ENCODE data around the gene CNTN2. TPM values are rescaled to one million over a fixed set of nuclear protein-coding genes. Genes with fewer than 3 reads are reported as not detected.

Gene CNTN2
- total and polyA plus RNA-seq, 2 donors (not counting 1 experiment from before 2014, with no cell fraction given), result not detected

- H3K27me3 ChIP-seq (ENCODE audit: control insufficient read depth, insufficient read depth, low read length), result peaks cover 14% of the 10 kb centered on the region
- no peak overlapping the region for H2AFZ ChIP-seq (ENCODE audit: low read length)
- H3K4me1 ChIP-seq (ENCODE audit: control insufficient read depth, extremely low read depth, insufficient read depth, low read length), result no peaks in the 10 kb centered on the region
These were observed 6.5 kb downstream of the CNTN2 start for GRCh38 chr1:205049479-205049878.

DNA sequence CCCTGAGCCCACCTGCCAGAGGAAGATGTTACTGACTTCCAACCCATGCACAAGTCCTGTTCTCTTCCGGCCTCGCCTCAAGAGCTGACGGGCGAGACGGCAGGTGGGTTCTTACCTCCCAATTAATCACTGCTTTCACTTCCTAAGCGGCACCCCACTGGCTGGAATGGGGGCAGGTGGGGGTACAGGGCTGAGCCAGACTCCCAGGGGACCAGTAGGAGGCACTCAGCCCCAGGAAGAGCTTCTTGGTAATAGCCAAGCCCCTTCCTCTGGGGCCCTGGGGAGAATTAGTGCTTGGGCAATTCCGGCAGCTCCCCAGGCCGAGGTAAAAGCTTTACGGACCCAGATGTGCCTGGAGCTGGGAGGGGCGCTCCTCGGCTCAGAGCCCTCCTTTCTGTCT is 9.7 kb downstream of the CNTN2 start:
- no peaks in the 10 kb centered on the region for H3K36me3 ChIP-seq (ENCODE audit: control insufficient read depth, insufficient read depth, low read length)
- H3K4me3 ChIP-seq (replicated peaks in 1 of 4; ENCODE audit: control extremely low read depth in 1 of 4, insufficient read depth in 1 of 4, low read depth in 3 of 4, low read length in 4 of 4), result no peak overlapping the region
- no peak overlapping the region for H3K27ac ChIP-seq (ENCODE audit: insufficient read depth, low read length)
- no peaks in the 10 kb centered on the region for H4K20me1 ChIP-seq (ENCODE audit: control insufficient read depth, extremely low read depth, insufficient read depth, low read length)
- H3K79me2 ChIP-seq (ENCODE audit: control insufficient read depth, insufficient read depth, low read length), result no peaks in the 10 kb centered on the region
- TF ChIP-seq, protein P1, sequence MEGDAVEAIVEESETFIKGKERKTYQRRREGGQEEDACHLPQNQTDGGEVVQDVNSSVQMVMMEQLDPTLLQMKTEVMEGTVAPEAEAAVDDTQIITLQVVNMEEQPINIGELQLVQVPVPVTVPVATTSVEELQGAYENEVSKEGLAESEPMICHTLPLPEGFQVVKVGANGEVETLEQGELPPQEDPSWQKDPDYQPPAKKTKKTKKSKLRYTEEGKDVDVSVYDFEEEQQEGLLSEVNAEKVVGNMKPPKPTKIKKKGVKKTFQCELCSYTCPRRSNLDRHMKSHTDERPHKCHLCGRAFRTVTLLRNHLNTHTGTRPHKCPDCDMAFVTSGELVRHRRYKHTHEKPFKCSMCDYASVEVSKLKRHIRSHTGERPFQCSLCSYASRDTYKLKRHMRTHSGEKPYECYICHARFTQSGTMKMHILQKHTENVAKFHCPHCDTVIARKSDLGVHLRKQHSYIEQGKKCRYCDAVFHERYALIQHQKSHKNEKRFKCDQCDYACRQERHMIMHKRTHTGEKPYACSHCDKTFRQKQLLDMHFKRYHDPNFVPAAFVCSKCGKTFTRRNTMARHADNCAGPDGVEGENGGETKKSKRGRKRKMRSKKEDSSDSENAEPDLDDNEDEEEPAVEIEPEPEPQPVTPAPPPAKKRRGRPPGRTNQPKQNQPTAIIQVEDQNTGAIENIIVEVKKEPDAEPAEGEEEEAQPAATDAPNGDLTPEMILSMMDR (conservative IDR thresholded peaks at IDR 0.05 in 1 of 2, IDR thresholded peaks at IDR 0.05 in 1 of 2; ENCODE audit: low read depth in 1 of 2, low read length in 2 of 2), result no peak
- TF ChIP-seq EZH2 (IDR thresholded peaks at IDR 0.05; ENCODE audit: low read length, missing control alignments), result no peak
- H3K4me1 ChIP-seq (ENCODE audit: control insufficient read depth, extremely low read depth, insufficient read depth, low read length), result no peaks in the 10 kb centered on the region
- H3K27me3 ChIP-seq (ENCODE audit: control insufficient read depth, insufficient read depth, low read length), result peaks cover 14% of the 10 kb centered on the region
- H3K4me2 ChIP-seq (ENCODE audit: extremely low read depth, insufficient read depth, low read length), result no peak overlapping the region
- no peak overlapping the region for H2AFZ ChIP-seq (ENCODE audit: low read length)
- no peak for DNase-seq (ENCODE audit: low read depth in 2 of 2)
- no peak overlapping the region for H3K9ac ChIP-seq (ENCODE audit: insufficient read depth, low read length)
- H3K9me3 ChIP-seq (ENCODE audit: control insufficient read depth, insufficient read depth, low read depth, low read length), result no peaks in the 10 kb centered on the region

More at GRCh38 chr1:205049479-205049878, 6.5 kb downstream of the CNTN2 start:
- Histone ChIP-seq H3K9ac (ENCODE audit: insufficient read depth, low read length) (no peak overlapping the region), H4K20me1 (ENCODE audit: control insufficient read depth, extremely low read depth, insufficient read depth, low read length) (no peaks in the 10 kb centered on the region), H3K4me2 (ENCODE audit: extremely low read depth, insufficient read depth, low read length) (no peak overlapping the region), H3K79me2 (ENCODE audit: control insufficient read depth, insufficient read depth, low read length) (no peaks in the 10 kb centered on the region), H3K27ac (ENCODE audit: insufficient read depth, low read length) (no peak overlapping the region), H3K4me3 (replicated peaks in 1 of 4; ENCODE audit: control extremely low read depth in 1 of 4, insufficient read depth in 1 of 4, low read depth in 3 of 4, low read length in 4 of 4) (no peak overlapping the region), H3K36me3 (ENCODE audit: control insufficient read depth, insufficient read depth, low read length) (no peaks in the 10 kb centered on the region), H3K9me3 (ENCODE audit: control insufficient read depth, insufficient read depth, low read depth, low read length) (no peaks in the 10 kb centered on the region)
- TF ChIP-seq, protein P1 (conservative IDR thresholded peaks at IDR 0.05 in 1 of 2, IDR thresholded peaks at IDR 0.05 in 1 of 2; ENCODE audit: low read depth in 1 of 2, low read length in 2 of 2), result no peak
- TF ChIP-seq EZH2 (IDR thresholded peaks at IDR 0.05; ENCODE audit: low read length, missing control alignments), result no peak
- no peak for DNase-seq (ENCODE audit: low read depth in 2 of 2)

DNA sequence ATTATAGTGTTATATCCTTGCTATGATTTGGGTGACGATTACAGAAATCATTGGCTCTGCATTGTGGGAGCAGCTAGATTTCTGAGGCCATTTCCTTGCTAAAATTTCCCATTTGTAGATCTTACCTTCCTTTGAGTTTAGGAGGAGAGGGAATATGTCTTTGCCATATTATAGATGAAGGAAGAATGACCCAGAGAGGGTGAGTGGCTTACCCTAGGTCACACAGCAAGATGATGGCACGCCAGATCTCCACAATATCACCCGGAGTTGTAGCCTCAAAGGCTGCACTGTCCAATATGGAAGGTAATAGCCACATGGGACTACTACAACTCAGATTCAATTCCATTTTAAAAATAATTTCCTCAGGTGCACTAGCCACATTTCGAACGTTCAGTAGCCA is 10.3 kb downstream of the CNTN2 start:
- H3K4me1 ChIP-seq (ENCODE audit: control insufficient read depth, extremely low read depth, insufficient read depth, low read length), result no peaks in the 10 kb centered on the region
- H4K20me1 ChIP-seq (ENCODE audit: control insufficient read depth, extremely low read depth, insufficient read depth, low read length), result no peaks in the 10 kb centered on the region
- no peaks in the 10 kb centered on the region for H3K36me3 ChIP-seq (ENCODE audit: control insufficient read depth, insufficient read depth, low read length)
- H3K9me3 ChIP-seq (ENCODE audit: control insufficient read depth, insufficient read depth, low read depth, low read length), result no peaks in the 10 kb centered on the region
- no peaks in the 10 kb centered on the region for H3K79me2 ChIP-seq (ENCODE audit: control insufficient read depth, insufficient read depth, low read length)
- no peak overlapping the region for H3K4me2 ChIP-seq (ENCODE audit: extremely low read depth, insufficient read depth, low read length)
- H3K4me3 ChIP-seq (replicated peaks in 1 of 4; ENCODE audit: control extremely low read depth in 1 of 4, insufficient read depth in 1 of 4, low read depth in 3 of 4, low read length in 4 of 4), result no peak overlapping the region
- no peak for TF ChIP-seq EZH2 (IDR thresholded peaks at IDR 0.05; ENCODE audit: low read length, missing control alignments)
- H2AFZ ChIP-seq (ENCODE audit: low read length), result no peak overlapping the region
- H3K27ac ChIP-seq (ENCODE audit: insufficient read depth, low read length), result no peak overlapping the region
- H3K27me3 ChIP-seq (ENCODE audit: control insufficient read depth, insufficient read depth, low read length), result peaks cover 14% of the 10 kb centered on the region
- H3K9ac ChIP-seq (ENCODE audit: insufficient read depth, low read length), result no peak overlapping the region
- DNase-seq (ENCODE audit: low read depth in 2 of 2), result no peak

Data from fibroblast of lung (primary cell).